Brain pericyte (primary cell): ENCODE results near the gene RPS6KC1.
"Not testable (repeated sequence)": the region's sequence is repeated elsewhere in the genome, so short reads cannot be mapped to it uniquely, and the experiment has no call there.

Source experiments
- DNase-seq: peaks from one replicate; pipeline ENCODE4 v3.0.0-alpha.2; 2012; ENCODE audit warnings: low read depth, low spot score

RPS6KC1 gene

GRCh38 chr1:213106298-213106697, 55.3 kb downstream of the RPS6KC1 start:
- no peak for DNase-seq

DNA sequence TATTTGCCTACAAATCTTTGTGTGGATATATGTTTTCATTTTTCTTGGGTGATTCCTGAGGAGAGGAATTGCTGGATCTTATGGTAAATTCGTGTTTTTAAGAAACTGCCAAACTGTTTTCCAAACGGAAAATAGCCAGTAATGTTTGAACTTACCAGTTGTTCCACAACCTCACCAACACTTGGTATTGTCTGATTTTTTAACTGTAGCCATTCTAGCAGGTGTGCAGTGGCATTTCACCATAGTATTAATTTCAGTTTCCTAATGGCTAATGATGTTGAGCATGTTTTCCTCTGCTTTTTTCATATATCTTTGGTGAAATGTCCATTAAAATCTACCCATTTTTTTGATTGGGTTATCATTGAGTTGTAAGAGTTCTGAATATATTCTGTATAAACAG, 56.6 kb downstream of the RPS6KC1 start:
- DNase-seq: no peak

DNA sequence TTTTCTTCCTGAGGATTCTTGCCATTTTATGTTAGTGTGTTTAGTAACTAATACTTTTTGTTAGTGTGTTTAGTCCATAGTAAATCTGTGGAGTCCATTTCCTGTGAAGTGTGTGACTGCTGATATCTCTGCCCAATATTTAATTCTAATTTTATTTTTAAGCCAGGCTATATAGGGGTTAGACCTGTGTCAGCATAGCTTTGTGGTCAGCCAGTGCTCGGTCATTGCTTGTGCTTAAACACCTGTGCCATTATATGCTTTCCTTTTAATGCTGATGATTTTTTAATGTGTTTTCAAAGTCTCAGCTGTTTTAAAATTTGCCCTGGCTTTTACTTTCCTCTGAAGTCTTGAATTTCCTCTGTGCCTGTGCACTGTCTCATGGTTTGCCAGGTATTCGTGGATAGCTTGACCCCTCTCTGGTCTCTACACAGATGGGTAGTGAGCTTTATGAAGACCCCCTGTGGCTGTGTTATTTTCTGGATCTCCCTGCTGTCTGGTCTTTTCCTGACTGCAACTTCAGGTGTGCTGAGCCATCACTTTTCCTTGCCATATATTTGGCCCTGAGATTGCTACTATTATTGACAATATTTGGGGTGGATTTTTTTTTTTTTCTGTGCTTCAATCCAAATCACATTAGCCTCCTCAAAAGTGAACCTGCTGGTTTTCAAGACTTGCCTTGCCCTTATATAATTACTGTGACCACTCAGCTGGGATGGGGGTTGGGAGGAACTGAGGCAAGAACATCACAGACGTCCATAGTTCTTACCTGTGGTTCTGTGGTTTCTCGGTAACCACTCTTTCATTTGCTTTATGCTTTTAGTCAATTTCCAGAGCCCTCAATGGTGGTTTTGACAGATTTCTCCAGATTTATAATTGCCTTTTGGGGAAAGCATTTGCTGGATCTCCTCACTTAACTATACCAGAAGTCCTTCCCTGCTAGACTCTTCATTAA, 59.6 kb downstream of the RPS6KC1 start:
- DNase-seq: no peak

- no peak for DNase-seq
Measured at GRCh38 chr1:213111502-213111901, 60.5 kb downstream of the RPS6KC1 start.

DNA sequence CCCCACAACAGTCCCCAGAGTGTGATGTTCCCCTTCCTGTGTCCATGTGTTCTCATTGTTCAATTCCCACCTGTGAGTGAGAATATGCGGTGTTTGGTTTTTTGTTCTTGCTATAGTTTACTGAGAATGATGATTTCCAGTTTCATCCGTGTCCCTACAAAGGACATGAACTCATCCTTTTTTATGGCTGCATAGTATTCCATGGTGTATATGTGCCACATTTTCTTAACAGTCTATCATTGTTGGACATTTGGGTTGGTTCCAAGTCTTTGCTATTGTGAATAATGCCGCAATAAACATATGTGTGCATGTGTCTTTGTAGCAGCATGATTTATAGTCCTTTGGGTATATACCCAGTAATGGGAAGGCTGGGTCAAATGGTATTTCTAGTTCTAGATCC, 61.7 kb downstream of the RPS6KC1 start:
- DNase-seq: not testable (repeated sequence)

- DNase-seq: not testable (repeated sequence)
Measured at GRCh38 chr1:213117699-213118180, 66.7 kb downstream of the RPS6KC1 start.

- no peak for DNase-seq
Measured at GRCh38 chr1:213119794-213120193, 68.8 kb downstream of the RPS6KC1 start.

GRCh38 chr1:213120386-213120785, 69.3 kb downstream of the RPS6KC1 start:
- no peak for DNase-seq

- no peak for DNase-seq
Measured at GRCh38 chr1:213120961-213121360, 69.9 kb downstream of the RPS6KC1 start.

DNA sequence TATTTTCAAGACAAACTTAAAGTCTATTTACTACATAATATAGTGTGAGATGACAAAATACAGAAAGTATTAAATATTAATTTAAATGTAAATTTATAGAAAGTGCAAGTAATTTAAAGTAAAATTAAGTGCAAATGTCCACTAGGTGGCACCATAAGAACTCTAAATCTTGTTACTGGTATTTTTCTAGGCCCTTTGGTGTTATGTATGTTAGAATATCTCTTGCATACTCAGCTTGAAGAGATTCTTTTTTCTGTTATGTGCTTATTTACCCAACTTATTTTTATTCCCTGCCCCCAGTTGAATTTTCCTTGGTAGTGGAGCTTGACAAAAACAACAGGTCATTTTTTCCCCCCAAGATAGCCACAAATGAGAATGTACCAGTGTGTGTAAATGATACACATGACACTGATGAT, 71.5 kb downstream of the RPS6KC1 start:
- peak; percentile 25 for DNase-seq

DNA sequence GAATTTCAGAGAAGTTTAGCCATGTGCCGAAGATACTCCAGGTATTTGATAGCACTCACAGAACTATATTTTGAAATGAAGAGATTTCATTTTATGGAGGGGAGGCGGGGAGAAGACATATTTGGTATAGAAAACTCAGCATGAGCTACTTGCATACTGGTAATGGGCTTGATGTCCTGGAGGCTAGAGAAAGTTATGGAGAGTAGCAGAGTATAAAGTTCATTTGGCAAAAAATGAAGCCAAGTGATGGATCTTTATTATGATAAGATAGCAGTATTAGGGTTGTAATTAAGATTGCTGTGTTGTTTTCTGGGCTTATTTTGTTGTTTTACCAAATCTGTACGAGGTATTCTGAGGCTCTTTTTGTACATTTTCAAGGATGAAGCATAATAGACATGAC, 72.0 kb downstream of the RPS6KC1 start:
- DNase-seq: no peak

DNA sequence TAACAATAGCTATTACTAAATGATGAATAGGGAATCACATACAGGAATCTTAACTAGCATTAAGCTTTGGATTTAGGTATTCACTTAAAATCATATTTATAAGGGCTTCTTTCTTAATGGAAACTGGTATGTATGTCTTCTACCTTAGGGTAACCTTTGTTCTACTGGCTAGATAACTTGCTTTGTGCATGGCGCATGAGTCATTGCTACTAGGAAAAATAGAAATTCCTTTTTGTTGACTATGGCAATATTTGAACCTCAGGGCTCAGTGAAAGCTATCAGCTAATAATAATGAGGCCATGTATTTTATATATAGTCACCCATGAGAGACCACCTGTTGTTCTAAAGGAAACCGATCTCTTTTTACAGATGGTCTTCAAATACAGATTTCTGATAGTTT, 72.5 kb downstream of the RPS6KC1 start:
- no peak for DNase-seq

DNA sequence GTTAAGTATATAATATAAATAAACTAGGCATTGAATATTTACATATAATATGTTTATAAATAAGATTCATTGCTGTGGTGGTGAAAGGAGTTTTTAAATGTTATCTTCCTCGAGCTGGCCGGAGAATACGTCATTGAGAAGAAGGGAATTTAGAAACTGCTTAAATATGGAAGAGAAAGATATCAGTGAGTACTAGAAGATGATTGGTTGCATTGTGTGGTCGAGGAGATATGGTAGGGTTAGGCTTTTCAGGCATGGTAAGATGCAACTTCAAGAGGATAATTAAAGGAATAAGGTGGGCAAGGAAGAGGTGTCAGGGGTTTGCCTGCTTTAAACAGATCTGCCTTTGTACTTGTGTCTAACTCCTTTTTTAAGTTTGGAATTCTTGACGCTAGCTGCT, 73.5 kb downstream of the RPS6KC1 start:
- DNase-seq: no peak

- no peak for DNase-seq
Measured at GRCh38 chr1:213125643-213126042, 74.6 kb downstream of the RPS6KC1 start.

- DNase-seq: no peak
Measured at GRCh38 chr1:213127074-213127473, 76.0 kb downstream of the RPS6KC1 start.

- no peak for DNase-seq
Measured at GRCh38 chr1:213131851-213132655, 81.0 kb downstream of the RPS6KC1 start.

- no peak for DNase-seq
Measured at GRCh38 chr1:213135572-213135971, 84.5 kb downstream of the RPS6KC1 start.

GRCh38 chr1:213136190-213136917, 85.3 kb downstream of the RPS6KC1 start:
- DNase-seq: no peak

- no peak for DNase-seq
Measured at GRCh38 chr1:213138391-213138790, 87.3 kb downstream of the RPS6KC1 start.

DNA sequence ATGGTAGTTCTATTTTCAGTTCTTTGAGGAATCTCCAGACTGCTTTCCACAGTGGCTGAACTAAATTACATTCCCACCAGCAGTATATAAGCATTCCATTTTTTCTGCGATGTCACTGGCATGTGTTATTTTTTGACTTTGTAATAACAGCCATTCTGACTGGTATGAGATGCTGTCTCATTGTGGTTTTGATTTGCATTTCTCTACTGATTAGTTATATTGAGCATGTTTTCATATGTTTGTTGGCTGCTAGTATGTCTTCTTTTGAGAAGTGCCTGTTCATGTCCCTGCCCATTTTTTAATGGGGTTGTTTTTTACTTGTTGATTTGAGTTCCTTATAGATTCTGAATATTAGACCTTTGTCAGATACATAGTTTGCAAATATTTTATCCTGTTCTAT, 87.9 kb downstream of the RPS6KC1 start:
- DNase-seq: no peak

DNA sequence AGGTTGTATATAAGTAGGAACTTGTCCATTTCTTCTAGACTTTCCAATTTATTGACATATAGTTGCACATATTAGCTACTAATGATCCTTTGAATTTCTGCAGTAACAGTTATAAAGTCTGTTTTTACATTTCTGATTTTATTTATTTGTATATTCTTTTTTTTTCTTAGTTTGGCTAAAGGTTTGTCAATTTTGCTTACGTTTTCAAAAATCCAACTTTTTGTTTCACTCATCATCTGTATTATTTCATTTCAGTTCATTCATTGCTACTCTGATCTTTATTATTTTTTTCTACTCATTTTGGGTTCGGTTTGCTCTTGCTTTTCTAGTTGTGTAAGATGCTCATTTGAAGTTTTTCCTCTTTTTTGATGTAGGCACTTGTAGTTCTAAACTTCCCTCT, 97.9 kb downstream of the RPS6KC1 start:
- DNase-seq: no peak

GRCh38 chr1:213150090-213150489, 99.0 kb downstream of the RPS6KC1 start:
- not testable (repeated sequence) for DNase-seq
